Endothelial cell (in vitro differentiated cells): Measurements from ENCODE around the gene FOXP4. TPM values are rescaled to one million over a fixed set of nuclear protein-coding genes. Genes with fewer than 3 reads are reported as not detected.

ENCODE experiments used
- DNase-seq: peaks from one replicate; pipeline ENCODE4 v3.0.0; 2021; ENCODE audit warnings: low spot score
- H3K27ac Mint-ChIP-seq: one replicate; pipeline ENCODE4 v1.8.0; 2021; ENCODE audit warnings: mixed read lengths, inconsistent platforms; ENCODE audit not compliant: unreplicated experiment
- H3K27me3 Mint-ChIP-seq: one replicate; pipeline ENCODE4 v1.8.0; 2021; ENCODE audit warnings: mild to moderate bottlenecking, moderate library complexity, mixed read lengths, inconsistent platforms; ENCODE audit not compliant: unreplicated experiment
- H3K36me3 Mint-ChIP-seq: one replicate; pipeline ENCODE4 v1.8.0; 2021; ENCODE audit warnings: mild to moderate bottlenecking, low read depth, mixed read lengths, inconsistent platforms; ENCODE audit not compliant: unreplicated experiment
- H3K4me1 Mint-ChIP-seq: one replicate; pipeline ENCODE4 v1.8.0; 2021; ENCODE audit warnings: mild to moderate bottlenecking, mixed read lengths, inconsistent platforms; ENCODE audit not compliant: unreplicated experiment
- H3K4me3 Mint-ChIP-seq: one replicate; pipeline ENCODE4 v1.8.0; 2021; ENCODE audit warnings: mild to moderate bottlenecking, mixed read lengths, inconsistent platforms; ENCODE audit not compliant: unreplicated experiment
- H3K9me3 Mint-ChIP-seq: one replicate; pipeline ENCODE4 v1.8.0; 2021; ENCODE audit warnings: mixed read lengths, inconsistent platforms; ENCODE audit not compliant: unreplicated experiment
- CTCF ChIP-seq: fragments of 200-600 bp; sonication (generic); IDR thresholded peaks from one replicate; pipeline ENCODE4 v1.5.0; 2021; ENCODE audit warnings: antibody characterized with exemption; ENCODE audit not compliant: unreplicated experiment
- total RNA-seq: library from RNA; stranded (reverse); fragmentation: NEBNext Ultra II Directional; extraction: Animal tissue kit (Norgen Biotek cat#: 25700); gene quantifications from one replicate; pipeline ENCODE4 v1.2.1, GENCODE V29; 2021; ENCODE audit not compliant: unreplicated experiment

FOXP4 gene
- total RNA-seq, 1 donor from 2014 or later, result 32.5 TPM

- Mint-ChIP-seq H3K4me3 (no peak overlapping the region), H3K4me1 (no peaks in the 10 kb centered on the region)
Observed at GRCh38 chr6:41522780-41523548, 23.2 kb upstream of the FOXP4 start.

GRCh38 chr6:41523915-41524633 lies 22.1 kb upstream of the FOXP4 start:
- DNase-seq, result no peak
- H3K9me3 Mint-ChIP-seq, result no peaks in the 10 kb centered on the region
- no peaks in the 10 kb centered on the region for H3K36me3 Mint-ChIP-seq
- no peak overlapping the region for H3K27ac Mint-ChIP-seq
- H3K27me3 Mint-ChIP-seq, result peaks cover 9% of the 10 kb centered on the region
- peaks cover 3% of the 10 kb centered on the region for H3K4me1 Mint-ChIP-seq
- no peak for TF ChIP-seq CTCF
- H3K4me3 Mint-ChIP-seq, result no peak overlapping the region

More at GRCh38 chr6:41522780-41523548, 23.2 kb upstream of the FOXP4 start:
- TF ChIP-seq CTCF, result no peak
- Mint-ChIP-seq H3K27ac (no peak overlapping the region), H3K27me3 (peaks cover 7% of the 10 kb centered on the region), H3K36me3 (no peaks in the 10 kb centered on the region), H3K9me3 (no peaks in the 10 kb centered on the region)
- DNase-seq, result no peak

DNA sequence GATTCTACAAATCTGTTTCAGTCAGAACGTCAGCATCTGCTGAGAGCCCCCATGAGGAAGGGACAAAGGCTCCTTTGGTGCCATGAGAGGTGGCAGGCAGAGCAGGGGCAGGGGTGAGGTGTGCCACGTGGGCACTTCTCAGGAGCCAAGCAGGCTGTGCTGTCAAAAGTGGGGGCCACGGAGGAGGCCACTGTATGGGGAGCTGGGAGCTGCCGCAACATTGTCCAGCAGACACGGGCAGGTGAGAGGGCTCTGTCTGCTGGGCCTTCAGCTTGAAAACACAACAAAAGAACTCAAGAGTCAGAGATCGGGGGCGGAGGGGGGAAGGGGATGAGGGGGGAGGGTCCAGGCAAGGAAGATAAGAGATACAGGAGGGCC lies 21.6 kb upstream of the FOXP4 start:
- H3K9me3 Mint-ChIP-seq, result no peaks in the 10 kb centered on the region
- H3K36me3 Mint-ChIP-seq, result no peaks in the 10 kb centered on the region
- H3K27ac Mint-ChIP-seq, result no peak overlapping the region
- H3K4me1 Mint-ChIP-seq, result peaks cover 4% of the 10 kb centered on the region
- H3K4me3 Mint-ChIP-seq, result no peak overlapping the region
- DNase-seq, result no peak
- TF ChIP-seq CTCF, result no peak
- peaks cover 9% of the 10 kb centered on the region for H3K27me3 Mint-ChIP-seq

GRCh38 chr6:41527721-41528408 lies 18.3 kb upstream of the FOXP4 start:
- H3K27ac Mint-ChIP-seq, result peak overlapping the region; percentile 52
- TF ChIP-seq CTCF, result no peak
- H3K4me1 Mint-ChIP-seq, result peaks cover 11% of the 10 kb centered on the region
- no peaks in the 10 kb centered on the region for H3K36me3 Mint-ChIP-seq
- peaks cover 14% of the 10 kb centered on the region for H3K27me3 Mint-ChIP-seq
- no peak for DNase-seq
- no peaks in the 10 kb centered on the region for H3K9me3 Mint-ChIP-seq
- no peak overlapping the region for H3K4me3 Mint-ChIP-seq
